BLaER1 (cell line): ENCODE results near the gene LPP.

Experiments
- H3K27ac ChIP-seq: shearing (Covaris generic); formaldehyde crosslinking; 2 replicates; pipeline ENCODE4 v1.8.1; 2022
- H3K27me3 ChIP-seq: shearing (Covaris generic); formaldehyde crosslinking; 2 replicates; pipeline ENCODE4 v1.8.1; 2022
- H3K36me3 ChIP-seq: shearing (Covaris generic); formaldehyde crosslinking; 2 replicates; pipeline ENCODE4 v1.8.1; 2022
- H3K4me1 ChIP-seq: shearing (Covaris generic); formaldehyde crosslinking; 2 replicates; pipeline ENCODE4 v1.8.1; 2022
- H3K4me2 ChIP-seq: shearing (Covaris generic); formaldehyde crosslinking; 2 replicates; pipeline ENCODE4 v1.8.1; 2022
- H3K4me3 ChIP-seq: shearing (Covaris generic); formaldehyde crosslinking; 2 replicates; pipeline ENCODE4 v1.8.1; 2022
- H3K9ac ChIP-seq: shearing (Covaris generic); formaldehyde crosslinking; 2 replicates; pipeline ENCODE4 v1.8.1; 2022
- H3K9me3 ChIP-seq: shearing (Covaris generic); formaldehyde crosslinking; 2 replicates; pipeline ENCODE4 v1.8.1; 2022
- H4K20me1 ChIP-seq: shearing (Covaris generic); formaldehyde crosslinking; 2 replicates; pipeline ENCODE4 v1.8.1; 2022
- Cebpa-rat ChIP-seq: shearing (Covaris generic); IDR thresholded peaks from 2 replicates; pipeline ENCODE4 v1.8.1; 2022

Gene LPP

GRCh38 chr3:188888321-188889053, 734.5 kb downstream of the LPP start:
- H3K4me2 ChIP-seq = no peak overlapping the region
- peaks cover 13% of the 10 kb centered on the region for H3K36me3 ChIP-seq
- H3K4me1 ChIP-seq = no peaks in the 10 kb centered on the region
- H3K27me3 ChIP-seq = no peaks in the 10 kb centered on the region
- H3K9me3 ChIP-seq = no peaks in the 10 kb centered on the region
- no peak overlapping the region for H3K4me3 ChIP-seq
- H3K27ac ChIP-seq = no peak overlapping the region
- H4K20me1 ChIP-seq = no peaks in the 10 kb centered on the region
- H3K9ac ChIP-seq = no peak overlapping the region
- no peak for TF ChIP-seq Cebpa-rat

GRCh38 chr3:188889054-188889491, 735.1 kb downstream of the LPP start:
- Histone ChIP-seq H3K4me1 (no peaks in the 10 kb centered on the region), H3K4me3 (no peak overlapping the region), H3K27ac (no peak overlapping the region), H3K36me3 (peaks cover 13% of the 10 kb centered on the region), H3K9me3 (no peaks in the 10 kb centered on the region), H3K4me2 (no peak overlapping the region), H3K27me3 (no peaks in the 10 kb centered on the region), H4K20me1 (no peaks in the 10 kb centered on the region), H3K9ac (no peak overlapping the region)
- no peak for TF ChIP-seq Cebpa-rat

GRCh38 chr3:188890572-188891270, 736.8 kb downstream of the LPP start:
- H3K36me3 ChIP-seq = peaks cover 5% of the 10 kb centered on the region
- H3K4me1 ChIP-seq = no peaks in the 10 kb centered on the region
- H3K27me3 ChIP-seq = no peaks in the 10 kb centered on the region
- H3K27ac ChIP-seq = no peak overlapping the region
- H3K4me2 ChIP-seq = no peak overlapping the region
- H3K4me3 ChIP-seq = no peak overlapping the region
- no peak overlapping the region for H3K9ac ChIP-seq
- no peaks in the 10 kb centered on the region for H3K9me3 ChIP-seq
- TF ChIP-seq Cebpa-rat = no peak
- H4K20me1 ChIP-seq = no peaks in the 10 kb centered on the region

GRCh38 chr3:188899881-188900280, 745.9 kb downstream of the LPP start:
- Histone ChIP-seq H3K4me1 (no peaks in the 10 kb centered on the region), H3K4me3 (no peak overlapping the region), H3K27ac (no peak overlapping the region), H3K4me2 (no peak overlapping the region), H3K9me3 (no peaks in the 10 kb centered on the region), H3K27me3 (no peaks in the 10 kb centered on the region), H3K36me3 (no peaks in the 10 kb centered on the region), H4K20me1 (no peaks in the 10 kb centered on the region), H3K9ac (no peak overlapping the region)
- no peak for TF ChIP-seq Cebpa-rat

GRCh38 chr3:188900421-188900951, 746.5 kb downstream of the LPP start:
- TF ChIP-seq Cebpa-rat = no peak
- no peaks in the 10 kb centered on the region for H3K4me1 ChIP-seq
- no peaks in the 10 kb centered on the region for H3K27me3 ChIP-seq
- no peak overlapping the region for H3K4me2 ChIP-seq
- H4K20me1 ChIP-seq = no peaks in the 10 kb centered on the region
- no peak overlapping the region for H3K4me3 ChIP-seq
- H3K9ac ChIP-seq = no peak overlapping the region
- no peak overlapping the region for H3K27ac ChIP-seq
- H3K9me3 ChIP-seq = no peaks in the 10 kb centered on the region
- no peaks in the 10 kb centered on the region for H3K36me3 ChIP-seq

GRCh38 chr3:188901126-188901525, 747.2 kb downstream of the LPP start:
- no peak overlapping the region for H3K9ac ChIP-seq
- H3K4me2 ChIP-seq = no peak overlapping the region
- H3K27ac ChIP-seq = no peak overlapping the region

GRCh38 chr3:188901671-188902287, 747.8 kb downstream of the LPP start:
- Histone ChIP-seq H3K9me3 (no peaks in the 10 kb centered on the region), H3K27me3 (no peaks in the 10 kb centered on the region), H3K4me2 (no peak overlapping the region), H3K9ac (no peak overlapping the region), H3K4me1 (no peaks in the 10 kb centered on the region), H3K27ac (no peak overlapping the region), H3K36me3 (no peaks in the 10 kb centered on the region), H4K20me1 (no peaks in the 10 kb centered on the region), H3K4me3 (no peak overlapping the region)
- no peak for TF ChIP-seq Cebpa-rat

More at GRCh38 chr3:188901126-188901525, 747.2 kb downstream of the LPP start:
- Histone ChIP-seq H3K9me3 (no peaks in the 10 kb centered on the region), H3K27me3 (no peaks in the 10 kb centered on the region), H3K4me1 (no peaks in the 10 kb centered on the region), H4K20me1 (no peaks in the 10 kb centered on the region), H3K36me3 (no peaks in the 10 kb centered on the region), H3K4me3 (no peak overlapping the region)
- TF ChIP-seq Cebpa-rat = no peak

- Histone ChIP-seq H3K9me3 (no peaks in the 10 kb centered on the region), H3K9ac (no peak overlapping the region), H3K27me3 (no peaks in the 10 kb centered on the region), H3K27ac (no peak overlapping the region), H3K36me3 (no peaks in the 10 kb centered on the region), H3K4me1 (no peaks in the 10 kb centered on the region), H4K20me1 (no peaks in the 10 kb centered on the region), H3K4me3 (no peak overlapping the region), H3K4me2 (no peak overlapping the region)
- TF ChIP-seq Cebpa-rat = no peak
Measured at GRCh38 chr3:188904670-188905069, 750.7 kb downstream of the LPP start.

GRCh38 chr3:188905547-188905946, 751.6 kb downstream of the LPP start:
- Histone ChIP-seq H3K9me3 (no peaks in the 10 kb centered on the region), H3K9ac (no peak overlapping the region), H4K20me1 (no peaks in the 10 kb centered on the region), H3K27me3 (no peaks in the 10 kb centered on the region), H3K4me3 (no peak overlapping the region), H3K36me3 (no peaks in the 10 kb centered on the region), H3K4me1 (no peaks in the 10 kb centered on the region), H3K4me2 (no peak overlapping the region), H3K27ac (no peak overlapping the region)
- no peak for TF ChIP-seq Cebpa-rat

GRCh38 chr3:188906236-188906635, 752.3 kb downstream of the LPP start:
- H4K20me1 ChIP-seq = no peaks in the 10 kb centered on the region
- H3K4me2 ChIP-seq = no peak overlapping the region
- H3K27me3 ChIP-seq = no peaks in the 10 kb centered on the region
- no peak overlapping the region for H3K4me3 ChIP-seq
- H3K9ac ChIP-seq = no peak overlapping the region
- H3K27ac ChIP-seq = no peak overlapping the region
- TF ChIP-seq Cebpa-rat = no peak
- no peaks in the 10 kb centered on the region for H3K4me1 ChIP-seq
- no peaks in the 10 kb centered on the region for H3K9me3 ChIP-seq
- no peaks in the 10 kb centered on the region for H3K36me3 ChIP-seq
